Measurements from ENCODE around the gene ZEB2.

The ZEB2 gene

DNA sequence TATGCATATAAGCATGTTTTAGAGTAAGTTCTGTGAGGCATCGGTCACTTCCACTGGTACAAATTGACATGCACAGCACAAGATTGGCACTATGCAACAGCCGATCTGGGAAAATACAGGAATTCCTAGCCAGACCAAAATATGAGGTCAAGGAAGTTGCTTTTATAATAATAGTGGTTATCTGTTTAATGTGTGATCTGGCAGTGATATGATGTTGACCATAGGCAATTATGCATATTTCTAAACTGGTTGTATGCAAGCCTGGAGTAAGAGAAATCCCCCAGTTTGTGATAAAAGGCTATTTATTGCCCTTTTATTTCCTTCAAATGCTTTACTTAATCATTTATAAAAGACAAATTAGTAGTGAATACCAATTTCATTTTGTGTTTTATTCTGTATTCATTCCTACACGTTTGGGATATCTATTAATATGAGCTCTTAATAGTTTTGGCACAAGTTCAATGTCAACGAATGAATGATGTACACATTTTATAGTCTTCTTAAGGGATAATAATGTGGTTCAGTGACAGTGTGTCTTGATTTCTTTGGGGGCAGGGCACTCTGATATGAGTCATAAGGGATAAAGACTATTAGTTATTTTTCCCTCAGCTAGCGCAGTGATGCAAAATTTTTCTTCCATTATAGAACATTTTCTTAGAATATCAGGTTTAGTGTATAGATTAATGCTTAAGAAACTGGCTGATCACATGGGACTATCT, 34.7 kb upstream of the ZEB2 start:
- H3K9me3 ChIP-seq (ENCODE audit: severe bottlenecking), result no peaks in the 10 kb centered on the region
- no peak for DNase-seq
- no peaks in the 10 kb centered on the region for H3K27me3 ChIP-seq (ENCODE audit: insufficient read depth, low read depth, severe bottlenecking)
- TF ChIP-seq CTCF (IDR thresholded peaks at IDR 0.05; ENCODE audit: low read depth, low read length), result no peak
- no peak overlapping the region for H3K27ac ChIP-seq
- no peak overlapping the region for H3K4me3 ChIP-seq (ENCODE audit: low read depth, low read length)
- H3K36me3 ChIP-seq, result no peaks in the 10 kb centered on the region

GRCh38 chr2:144553379-144553778, 33.5 kb upstream of the ZEB2 start:
- no peak overlapping the region for H3K4me3 ChIP-seq (ENCODE audit: low read depth, low read length)
- no peaks in the 10 kb centered on the region for H3K36me3 ChIP-seq
- no peak overlapping the region for H3K27ac ChIP-seq
- H3K27me3 ChIP-seq (ENCODE audit: insufficient read depth, low read depth, severe bottlenecking), result no peaks in the 10 kb centered on the region
- no peak for TF ChIP-seq CTCF (IDR thresholded peaks at IDR 0.05; ENCODE audit: low read depth, low read length)
- no peaks in the 10 kb centered on the region for H3K9me3 ChIP-seq (ENCODE audit: severe bottlenecking)
- DNase-seq, result no peak

- no peak for DNase-seq
- no peak overlapping the region for H3K27ac ChIP-seq
- no peak overlapping the region for H3K4me3 ChIP-seq (ENCODE audit: low read depth, low read length)
Observed at GRCh38 chr2:144552821-144553220, 32.9 kb upstream of the ZEB2 start.

DNA sequence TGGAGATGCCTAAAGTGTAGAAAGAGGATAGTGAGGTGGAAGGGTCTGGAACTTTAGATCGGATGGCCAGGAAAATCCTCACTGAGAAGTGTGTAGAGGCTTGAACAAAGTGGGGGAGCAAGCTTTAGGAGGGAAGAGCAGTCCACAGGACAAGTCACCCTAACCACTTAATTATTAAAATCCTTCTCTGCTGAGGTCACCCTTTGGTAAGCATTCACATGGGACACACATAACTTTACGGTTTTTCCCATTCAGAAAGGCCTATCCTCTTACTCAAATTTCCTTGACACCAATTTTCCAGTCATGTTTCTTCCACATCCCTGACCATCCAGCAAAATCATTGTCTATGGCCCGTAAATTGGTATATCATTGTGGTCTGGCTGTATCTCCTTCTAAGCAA, 31.0 kb upstream of the ZEB2 start:
- Histone ChIP-seq H3K27ac (no peak overlapping the region), H3K4me3 (ENCODE audit: low read depth, low read length) (no peak overlapping the region), H3K27me3 (ENCODE audit: insufficient read depth, low read depth, severe bottlenecking) (no peaks in the 10 kb centered on the region), H3K36me3 (no peaks in the 10 kb centered on the region), H3K9me3 (ENCODE audit: severe bottlenecking) (no peaks in the 10 kb centered on the region)
- DNase-seq, result no peak
- TF ChIP-seq CTCF (IDR thresholded peaks at IDR 0.05; ENCODE audit: low read depth, low read length), result no peak

More at GRCh38 chr2:144552821-144553220, 32.9 kb upstream of the ZEB2 start:
- Histone ChIP-seq H3K36me3 (no peaks in the 10 kb centered on the region), H3K9me3 (ENCODE audit: severe bottlenecking) (no peaks in the 10 kb centered on the region), H3K27me3 (ENCODE audit: insufficient read depth, low read depth, severe bottlenecking) (no peaks in the 10 kb centered on the region)
- no peak for TF ChIP-seq CTCF (IDR thresholded peaks at IDR 0.05; ENCODE audit: low read depth, low read length)

DNA sequence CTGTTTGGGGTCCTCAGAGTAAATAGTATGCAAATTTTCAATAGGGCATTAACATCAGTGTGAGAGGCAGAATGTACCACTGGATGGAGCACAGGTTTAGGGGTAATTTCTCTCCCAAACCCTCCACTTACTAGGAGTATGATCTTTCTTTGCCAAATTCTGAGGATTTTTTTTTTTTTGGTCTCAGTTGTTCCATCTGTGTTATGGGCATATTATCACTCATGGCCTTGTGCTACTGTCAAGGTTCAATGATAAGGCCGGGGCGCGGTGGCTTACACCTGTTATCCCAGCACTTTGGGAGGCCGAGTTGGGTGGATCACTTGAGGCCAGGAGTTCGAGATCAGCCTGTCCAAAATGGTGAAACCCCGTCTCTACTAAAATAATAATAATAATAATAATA, 30.2 kb upstream of the ZEB2 start:
- no peak for TF ChIP-seq CTCF (IDR thresholded peaks at IDR 0.05; ENCODE audit: low read depth, low read length)
- H3K27ac ChIP-seq, result no peak overlapping the region
- H3K36me3 ChIP-seq, result no peaks in the 10 kb centered on the region
- H3K9me3 ChIP-seq (ENCODE audit: severe bottlenecking), result no peaks in the 10 kb centered on the region
- DNase-seq, result no peak
- H3K27me3 ChIP-seq (ENCODE audit: insufficient read depth, low read depth, severe bottlenecking), result no peaks in the 10 kb centered on the region
- no peak overlapping the region for H3K4me3 ChIP-seq (ENCODE audit: low read depth, low read length)

Data from WERI-Rb-1 (cell line).